Testis (tissue), 5 donors: ENCODE measurements around the gene PLPPR1. TPM values are rescaled to one million over a fixed set of nuclear protein-coding genes. Genes with fewer than 3 reads are reported as not detected.

Experiments
- DNase-seq: peaks from one replicate; pipeline ENCODE4 v3.0.0-alpha.2; 2019
- H3K27ac ChIP-seq, 2 donors: fragments of 200-600 bp; sonication (generic); one replicate each; pipeline ENCODE4 v1.5.1; 2019
- H3K27me3 ChIP-seq: fragments of 200-600 bp; sonication (generic); one replicate; pipeline ENCODE4 v1.5.1; 2019
- H3K36me3 ChIP-seq: fragments of 200-600 bp; sonication (generic); one replicate; pipeline ENCODE4 v1.5.1; 2017; ENCODE audit warnings: low read depth; ENCODE audit errors: missing control alignments
- H3K4me1 ChIP-seq: fragments of 200-600 bp; sonication (generic); one replicate; pipeline ENCODE4 v1.5.1; 2019
- H3K4me3 ChIP-seq, 2 donors: fragments of 200-600 bp; sonication (generic); one replicate each; pipeline ENCODE4 v1.5.1; 2017 to 2019
- H3K9me3 ChIP-seq: fragments of 200-600 bp; sonication (generic); one replicate; pipeline ENCODE4 v1.5.1; 2017
- POLR2A ChIP-seq: fragments of 450-650 bp; IDR thresholded peaks from one replicate; pipeline ENCODE4 v1.6.1; 2017; ENCODE audit warnings: antibody characterized with exemption, mild to moderate bottlenecking, moderate library complexity
- WGBS, 2 donors: methylation state at CpG; one replicate each; pipeline ENCODE4 v1.1.5; 2018; 5-methylcytosine and 5-hydroxymethylcytosine counted together
- intact Hi-C: fragments of 100-400 bp; cut with DNase I; formaldehyde crosslinking; loops from one replicate; pipeline ENCODE4 v1.15.1; 2023; ENCODE audit warnings: low total_unique reads
- long read RNA-seq, 2 donors: transcript quantifications; one replicate each; lab custom pipeline, GENCODE V29; 2026
- polyA plus RNA-seq: library from polyadenylated mRNA; stranded (reverse); fragments of 350-450 nt; fragmentation: Illumina TruSeq; extraction: RNeasy Lipid Tissue Mini Kit (QIAGEN cat#74804); gene quantifications from one replicate; pipeline ENCODE4 v1.2.3, GENCODE V29; 2014; ENCODE audit warnings: low read depth, low replicate concordance; ENCODE audit not compliant: insufficient read depth
- total RNA-seq, 2 donors: library from RNA; depleted of rRNA; stranded (reverse); fragments of >200 nt; gene quantifications; one replicate each; pipeline ENCODE4 v1.2.3, GENCODE V29; 2016
- TF ChIP-seq, protein P1 (sequence below), 3 experiments: fragments of 450-650 bp in 2 of 3; fragments of 200-600 bp in 1 of 3; sonication (generic) in 1 of 3; IDR thresholded peaks; one replicate each; pipeline ENCODE4 v1.5.1; 2016 to 2019; ENCODE audit warnings: antibody characterized with exemption in 3 of 3, mild to moderate bottlenecking in 2 of 3, moderate library complexity in 1 of 3

The PLPPR1 gene
- total RNA-seq = 1 to 10 TPM; 1.2 to 2.5 TPM
- polyA plus RNA-seq = 2.9 TPM
- long read RNA-seq, donor 1, partial matches to known transcripts = 9 of 9 reads
- long read RNA-seq, donor 1, other reads (novel, unspliced or antisense) = 0 of 9 reads
- long read RNA-seq, donor 2, partial matches to known transcripts = 0 of 2 reads
- long read RNA-seq, donor 2, other reads (novel, unspliced or antisense) = 0 of 2 reads

- Histone ChIP-seq H3K36me3 (no peaks in the 10 kb centered on the region), H3K27ac (no peak within 1 kb of the TSS), H3K4me1 (no peaks in the 10 kb centered on the region), H3K27me3 (no peaks in the 10 kb centered on the region), H3K9me3 (no peaks in the 10 kb centered on the region), H3K4me3 (peak within 1 kb of the TSS; percentile 45 to 55)
- no peak for TF ChIP-seq POLR2A
- TF ChIP-seq, protein P1, sequence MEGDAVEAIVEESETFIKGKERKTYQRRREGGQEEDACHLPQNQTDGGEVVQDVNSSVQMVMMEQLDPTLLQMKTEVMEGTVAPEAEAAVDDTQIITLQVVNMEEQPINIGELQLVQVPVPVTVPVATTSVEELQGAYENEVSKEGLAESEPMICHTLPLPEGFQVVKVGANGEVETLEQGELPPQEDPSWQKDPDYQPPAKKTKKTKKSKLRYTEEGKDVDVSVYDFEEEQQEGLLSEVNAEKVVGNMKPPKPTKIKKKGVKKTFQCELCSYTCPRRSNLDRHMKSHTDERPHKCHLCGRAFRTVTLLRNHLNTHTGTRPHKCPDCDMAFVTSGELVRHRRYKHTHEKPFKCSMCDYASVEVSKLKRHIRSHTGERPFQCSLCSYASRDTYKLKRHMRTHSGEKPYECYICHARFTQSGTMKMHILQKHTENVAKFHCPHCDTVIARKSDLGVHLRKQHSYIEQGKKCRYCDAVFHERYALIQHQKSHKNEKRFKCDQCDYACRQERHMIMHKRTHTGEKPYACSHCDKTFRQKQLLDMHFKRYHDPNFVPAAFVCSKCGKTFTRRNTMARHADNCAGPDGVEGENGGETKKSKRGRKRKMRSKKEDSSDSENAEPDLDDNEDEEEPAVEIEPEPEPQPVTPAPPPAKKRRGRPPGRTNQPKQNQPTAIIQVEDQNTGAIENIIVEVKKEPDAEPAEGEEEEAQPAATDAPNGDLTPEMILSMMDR (IDR thresholded peaks at IDR 0.05) = no peak
- intact Hi-C loops = no loop called here
- DNase-seq = peak; percentile 78
- WGBS, 2 donors = 0 to 1% methylated on average over 23 to 69 of the region's 89 CpGs
These were observed at the start of gene PLPPR1 for GRCh38 chr9:101028346-101029314. TSS of gene PLPPR1 (plus strand) at chr9:101028727.

DNA sequence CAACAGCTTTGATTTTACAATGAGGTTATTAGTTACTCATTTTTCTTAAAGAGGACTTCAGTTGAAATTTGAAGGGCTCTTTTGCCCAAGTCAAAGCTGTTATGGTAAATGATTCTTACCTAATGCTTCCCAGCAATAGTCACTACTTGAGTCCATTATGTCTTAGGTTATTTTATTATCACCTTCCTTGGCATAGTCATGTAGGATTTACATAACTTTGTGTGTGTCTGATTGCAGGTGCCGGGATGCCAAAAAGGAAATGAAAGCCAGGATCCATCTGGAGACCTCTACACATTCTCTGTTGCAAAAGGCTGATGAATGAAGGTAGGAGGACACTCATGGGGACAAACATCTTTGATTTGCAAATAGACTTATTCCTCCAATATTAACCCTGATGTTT is 38.8 kb upstream of the PLPPR1 start:
- Histone ChIP-seq H3K27me3 (no peaks in the 10 kb centered on the region), H3K4me3 (no peak overlapping the region), H3K36me3 (no peaks in the 10 kb centered on the region), H3K4me1 (no peaks in the 10 kb centered on the region), H3K27ac (no peak overlapping the region), H3K9me3 (no peaks in the 10 kb centered on the region)
- TF ChIP-seq, protein P1 (IDR thresholded peaks at IDR 0.05) = no peak
- no peak for TF ChIP-seq POLR2A
- intact Hi-C loops = no loop called here
- WGBS, 2 donors = 0 to 15% methylated on average over 1 of the region's 1 CpG
- no peak for DNase-seq

- Histone ChIP-seq H3K4me1 (no peaks in the 10 kb centered on the region), H3K9me3 (no peaks in the 10 kb centered on the region), H3K27me3 (no peaks in the 10 kb centered on the region), H3K27ac (no peak overlapping the region), H3K36me3 (no peaks in the 10 kb centered on the region), H3K4me3 (no peak overlapping the region)
- WGBS, 2 donors = 5 to 10% methylated on average over 1 of the region's 1 CpG
- no peak for DNase-seq
- no peak for TF ChIP-seq POLR2A
- TF ChIP-seq, protein P1 (IDR thresholded peaks at IDR 0.05) = no peak
- intact Hi-C loops = no loop called here
These were observed 37.7 kb upstream of the PLPPR1 start for GRCh38 chr9:100990605-100991381.

DNA sequence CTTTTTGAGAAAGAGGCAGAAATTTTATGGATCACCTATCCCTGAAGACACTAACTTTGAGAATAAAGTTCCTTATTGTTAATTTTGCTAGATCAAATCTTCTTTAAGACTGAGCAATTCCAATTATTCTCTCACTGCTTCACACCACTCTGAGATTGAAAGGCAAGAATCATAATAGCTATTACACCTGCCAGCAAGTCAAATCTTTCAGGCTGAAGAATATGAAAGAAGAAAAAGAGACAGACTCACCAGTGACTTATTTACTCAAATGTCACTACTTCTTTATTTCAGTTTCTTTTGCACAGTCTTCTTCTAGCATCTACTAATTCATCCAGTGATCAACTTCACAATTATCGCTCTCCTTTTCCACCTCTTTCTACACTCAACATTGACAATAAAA is 35.9 kb upstream of the PLPPR1 start:
- no peaks in the 10 kb centered on the region for H3K36me3 ChIP-seq
- no peak overlapping the region for H3K27ac ChIP-seq
- no peaks in the 10 kb centered on the region for H3K4me1 ChIP-seq
- H3K27me3 ChIP-seq = no peaks in the 10 kb centered on the region
- DNase-seq = no peak
- no peak overlapping the region for H3K4me3 ChIP-seq
- intact Hi-C loops = no loop called here
- no peaks in the 10 kb centered on the region for H3K9me3 ChIP-seq
- no peak for TF ChIP-seq POLR2A
- TF ChIP-seq, protein P1 (IDR thresholded peaks at IDR 0.05) = no peak
- 90 to 94% methylated on average over 1 of the region's 1 CpG for WGBS, 2 donors
